Fibroblast of pulmonary artery (primary cell): ENCODE data around the gene OR10Z1.

Experiments used
- DNase-seq: peaks from one replicate; pipeline ENCODE4 v3.0.0-alpha.2; 2010; ENCODE audit warnings: low read depth
- H3K4me3 ChIP-seq: replicated peaks from 2 replicates; pipeline ENCODE4 v1.5.1; 2011; ENCODE audit warnings: low read depth, mild to moderate bottlenecking, control low read depth, low read length, moderate library complexity
- CTCF ChIP-seq: IDR thresholded peaks from 2 replicates; pipeline ENCODE4 v1.5.1; 2011; ENCODE audit warnings: mild to moderate bottlenecking, control low read depth, low read length, inconsistent platforms; ENCODE audit errors: missing control alignments

The OR10Z1 gene

GRCh38 chr1:158579733-158580132 lies 25.3 kb upstream of the OR10Z1 start, which contains the start of gene OR10X1:
Gene OR10X1, minus strand, starts transcription at chr1:158579899. Its CDS starts 0 bp downstream, at chr1:158579899.
- TF ChIP-seq CTCF: no peak
- H3K4me3 ChIP-seq: no peak within 1 kb of the TSS
- no peak for DNase-seq

GRCh38 chr1:158583962-158584361 lies 21.1 kb upstream of the OR10Z1 start:
- TF ChIP-seq CTCF: no peak
- no peak overlapping the region for H3K4me3 ChIP-seq
- DNase-seq: no peak

- H3K4me3 ChIP-seq: no peak overlapping the region
- no peak for TF ChIP-seq CTCF
- no peak for DNase-seq
Measured at GRCh38 chr1:158586942-158587341, 18.1 kb upstream of the OR10Z1 start.

- no peak for TF ChIP-seq CTCF
- no peak overlapping the region for H3K4me3 ChIP-seq
- no peak for DNase-seq
Measured at GRCh38 chr1:158600735-158601134, 4.3 kb upstream of the OR10Z1 start.

- no peak for DNase-seq
- TF ChIP-seq CTCF: no peak
- H3K4me3 ChIP-seq: no peak overlapping the region
Measured at GRCh38 chr1:158607296-158607695, 2.2 kb downstream of the OR10Z1 start.

- DNase-seq: no peak
- H3K4me3 ChIP-seq: no peak overlapping the region
- TF ChIP-seq CTCF: no peak
Measured at GRCh38 chr1:158611916-158612315, 6.8 kb downstream of the OR10Z1 start.

- H3K4me3 ChIP-seq: no peak overlapping the region
- no peak for DNase-seq
- no peak for TF ChIP-seq CTCF
Measured at GRCh38 chr1:158613764-158614163, 8.7 kb downstream of the OR10Z1 start.
